Neural cell (in vitro differentiated cells): ENCODE measurements around the gene C13orf46. TPM values are rescaled to one million over a fixed set of nuclear protein-coding genes. Genes with fewer than 3 reads are reported as not detected.

Source experiments
- H2AFZ ChIP-seq: fragments of 200-600, 300-800 bp; sonication (generic), shearing (Covaris generic); 2 replicates; pipeline ENCODE4 v1.6.0; 2014; ENCODE audit warnings: low read depth, mild to moderate bottlenecking, antibody characterized with exemption, low read length, moderate library complexity
- H3F3A ChIP-seq: fragments of 200-600 bp; shearing (Covaris generic); 2 replicates; pipeline ENCODE4 v1.6.1; 2016; ENCODE audit warnings: mild to moderate bottlenecking, moderate library complexity, mixed read lengths, antibody characterized with exemption, low read length; ENCODE audit not compliant: insufficient read depth, poor library complexity, severe bottlenecking
- H3K27ac ChIP-seq: fragments of 200-600, 300-800 bp; sonication (generic), shearing (Covaris generic); 2 replicates; pipeline ENCODE4 v1.5.1; 2014; ENCODE audit warnings: mild to moderate bottlenecking, low read length, moderate library complexity
- H3K27me3 ChIP-seq: fragments of 300-800, 200-600 bp; sonication (generic), shearing (Covaris generic); 2 replicates; pipeline ENCODE4 v1.6.0; 2014; ENCODE audit warnings: mild to moderate bottlenecking, low read depth, low read length, moderate library complexity; ENCODE audit not compliant: insufficient read depth
- H3K36me3 ChIP-seq: fragments of 300-800, 200-600 bp; sonication (generic), shearing (Covaris generic); 2 replicates; pipeline ENCODE4 v1.5.1; 2014; ENCODE audit warnings: mild to moderate bottlenecking, antibody characterized with exemption, low read length, moderate library complexity; ENCODE audit not compliant: insufficient read depth
- H3K4me2 ChIP-seq: fragments of 300-800, 200-600 bp; sonication (generic), shearing (Covaris generic); 2 replicates; pipeline ENCODE4 v1.6.0; 2014; ENCODE audit warnings: mild to moderate bottlenecking, low read length
- H3K4me3 ChIP-seq: fragments of 300-800, 200-600 bp; sonication (generic), shearing (Covaris generic); 2 replicates; pipeline ENCODE4 v1.5.1; 2014; ENCODE audit warnings: mild to moderate bottlenecking, low read length, moderate library complexity
- H3K79me2 ChIP-seq: fragments of 200-600 bp; shearing (Covaris generic); replicated peaks from 2 replicates; pipeline ENCODE4 v1.6.0; 2014; ENCODE audit warnings: mild to moderate bottlenecking, low read length, moderate library complexity; ENCODE audit not compliant: insufficient read depth
- H3K9ac ChIP-seq: fragments of 300-800, 200-600 bp; sonication (generic), shearing (Covaris generic); 2 replicates; pipeline ENCODE4 v1.6.1; 2016; ENCODE audit warnings: mild to moderate bottlenecking, low read length, mixed read lengths
- H3K9me2 ChIP-seq: fragments of 200-600 bp; shearing (Covaris generic); 2 replicates; pipeline ENCODE4 v1.6.1; 2016; ENCODE audit warnings: mild to moderate bottlenecking, low read length, mixed read lengths; ENCODE audit not compliant: insufficient read depth
- H3K9me3 ChIP-seq: fragments of 200-600, 300-800 bp; sonication (generic), shearing (Covaris generic); 2 replicates; pipeline ENCODE4 v1.6.1; 2016; ENCODE audit warnings: mild to moderate bottlenecking, mixed run types, low read length, moderate library complexity, mixed read lengths
- H4K20me1 ChIP-seq: fragments of 200-600 bp; shearing (Covaris generic); 2 replicates; pipeline ENCODE4 v1.6.1; 2016; ENCODE audit warnings: mild to moderate bottlenecking, mixed run types; ENCODE audit not compliant: insufficient read depth
- CTCF ChIP-seq: fragments of 450-650 bp; IDR thresholded peaks from 2 replicates; pipeline ENCODE4 v1.5.1; 2014; ENCODE audit warnings: antibody characterized with exemption, mild to moderate bottlenecking, moderate library complexity; ENCODE audit not compliant: poor library complexity, severe bottlenecking
- EP300 ChIP-seq: fragments of 450-650 bp; conservative IDR thresholded peaks from 2 replicates; pipeline ENCODE4 v1.6.1; 2014; ENCODE audit warnings: antibody characterized with exemption, mild to moderate bottlenecking, moderate library complexity; ENCODE audit not compliant: poor library complexity, severe bottlenecking
- EZH2 ChIP-seq: fragments of 200-600, 300-800 bp; shearing (Covaris generic), sonication (generic); IDR thresholded peaks from 2 replicates; pipeline ENCODE4 v1.6.1; 2014; ENCODE audit warnings: antibody characterized with exemption, low read length, borderline replicate concordance, mild to moderate bottlenecking; ENCODE audit not compliant: insufficient read depth, poor library complexity, severe bottlenecking
- MXI1 ChIP-seq: fragments of 450-650 bp; conservative IDR thresholded peaks from 2 replicates; pipeline ENCODE4 v1.6.1; 2014; ENCODE audit warnings: antibody characterized with exemption, mild to moderate bottlenecking; ENCODE audit not compliant: poor library complexity, severe bottlenecking
- POLR2AphosphoS5 ChIP-seq: IDR thresholded peaks from 2 replicates; pipeline ENCODE4 v1.6.1; 2012
- RAD21 ChIP-seq: fragments of 450-650 bp; conservative IDR thresholded peaks from 2 replicates; pipeline ENCODE4 v1.6.1; 2014; ENCODE audit warnings: antibody characterized with exemption, mild to moderate bottlenecking, moderate library complexity
- REST ChIP-seq: IDR thresholded peaks from 2 replicates; pipeline ENCODE4 v1.6.1; 2012; ENCODE audit warnings: borderline replicate concordance
- SMC3 ChIP-seq: fragments of 450-650 bp; conservative IDR thresholded peaks from 2 replicates; pipeline ENCODE4 v1.6.1; 2014; ENCODE audit warnings: antibody characterized with exemption, mild to moderate bottlenecking, moderate library complexity; ENCODE audit not compliant: poor library complexity
- TAF1 ChIP-seq: IDR thresholded peaks from 2 replicates; pipeline ENCODE4 v1.6.1; 2012; ENCODE audit warnings: low read depth
- polyA plus RNA-seq: library from polyadenylated mRNA; depleted of rRNA; stranded (reverse); fragments of >200 nt; gene quantifications from 2 replicates; pipeline ENCODE4 v1.2.3, GENCODE V29; 2014

Gene C13orf46
- polyA plus RNA-seq, 1 donor from 2014 or later, result not detected

- Histone ChIP-seq H3K36me3 (no peaks in the 10 kb centered on the region), H3K27ac (no peak overlapping the region), H3K4me2 (no peak overlapping the region), H3K9ac (no peak overlapping the region), H3F3A (no peaks in the 10 kb centered on the region), H2AFZ (no peak overlapping the region), H4K20me1 (no peaks in the 10 kb centered on the region), H3K9me3 (no peaks in the 10 kb centered on the region), H3K27me3 (no peaks in the 10 kb centered on the region), H3K9me2 (no peaks in the 10 kb centered on the region), H3K4me3 (no peak overlapping the region), H3K79me2 (no peaks in the 10 kb centered on the region)
- no peak for TF ChIP-seq EZH2
- TF ChIP-seq REST, result no peak
- no peak for TF ChIP-seq MXI1
- TF ChIP-seq EP300, result no peak
- no peak for TF ChIP-seq POLR2AphosphoS5
- no peak for TF ChIP-seq RAD21
- no peak for TF ChIP-seq SMC3
These were observed 5.2 kb downstream of the C13orf46 start for GRCh38 chr13:113968463-113969310.

- H2AFZ ChIP-seq, result no peak overlapping the region
- H3K9me2 ChIP-seq, result no peaks in the 10 kb centered on the region
- no peaks in the 10 kb centered on the region for H3K79me2 ChIP-seq
- no peak overlapping the region for H3K27ac ChIP-seq
- no peak overlapping the region for H3K4me2 ChIP-seq
- H3F3A ChIP-seq, result no peaks in the 10 kb centered on the region
- no peaks in the 10 kb centered on the region for H3K27me3 ChIP-seq
- TF ChIP-seq EP300 (no peak), CTCF (no peak), TAF1 (no peak), RAD21 (no peak), SMC3 (no peak), REST (no peak), EZH2 (no peak), POLR2AphosphoS5 (no peak), MXI1 (no peak)
- no peaks in the 10 kb centered on the region for H4K20me1 ChIP-seq
- H3K9me3 ChIP-seq, result no peaks in the 10 kb centered on the region
- H3K4me3 ChIP-seq, result no peak overlapping the region
- no peaks in the 10 kb centered on the region for H3K36me3 ChIP-seq
- no peak overlapping the region for H3K9ac ChIP-seq
These were observed 6.0 kb downstream of the C13orf46 start for GRCh38 chr13:113967729-113968462.
